Measurements from ENCODE around the gene ANKRD42. TPM values are rescaled to one million over a fixed set of nuclear protein-coding genes. Genes with fewer than 3 reads are reported as not detected.

The ANKRD42 gene
- polyA plus RNA-seq, 3 donors, result 4.3 to 6.2 (median 6.1) TPM

- DNase-seq, result peak in 1 of 3 donors; percentile 33
- H3K4me2 ChIP-seq (replicated peaks; ENCODE audit: extremely low read depth, low read length, poor library complexity, severe bottlenecking), result peak overlapping the region; percentile 83
- peak overlapping the region; percentile 25 to 80 (median 72) for H3K27ac Mint-ChIP-seq
- intact Hi-C loops (cut with micrococcal nuclease), result no loop called here
- peak overlapping the region in 1 of 2 donors; percentile 34 for H3K27ac ChIP-seq (ENCODE audit: low read depth in 1 of 2, low read length in 2 of 2)
- H4K20me1 ChIP-seq (ENCODE audit: insufficient read depth, low read length), result peaks cover 100% of the 10 kb centered on the region
- H3K4me3 ChIP-seq (replicated peaks in 1 of 3; ENCODE audit: low read depth in 2 of 3, low read length in 3 of 3), result no peak overlapping the region
- no peak for TF ChIP-seq CTCF (IDR thresholded peaks at IDR 0.05)
- H3K79me2 ChIP-seq (ENCODE audit: insufficient read depth, low read length), result peaks cover 100% of the 10 kb centered on the region
- peaks cover 52 to 60% of the 10 kb centered on the region in 2 donors for H3K36me3 Mint-ChIP-seq
- H3K9me3 ChIP-seq (replicated peaks in 1 of 2; ENCODE audit: control insufficient read depth in 1 of 2, insufficient read depth in 1 of 2, low read length in 2 of 2), result no peaks in the 10 kb centered on the region
- H3K27me3 Mint-ChIP-seq (ENCODE audit: low read depth in 3 of 3), result no peaks in the 10 kb centered on the region
- WGBS (ENCODE audit: insufficient coverage), result no CpG with 5 or more reads among the region's 2 CpGs
- H3K36me3 ChIP-seq (replicated peaks in 1 of 2; ENCODE audit: control insufficient read depth in 1 of 2, insufficient read depth in 2 of 2, low read length in 2 of 2), result peaks cover 43 to 51% of the 10 kb centered on the region in 2 donors
- peaks cover 25 to 42% of the 10 kb centered on the region in 2 donors for H3K4me1 ChIP-seq (ENCODE audit: control insufficient read depth in 1 of 2, insufficient read depth in 2 of 2, low read length in 2 of 2)
- H2AFZ ChIP-seq (ENCODE audit: insufficient read depth, low read depth, low read length, poor library complexity, severe bottlenecking), result no peak overlapping the region
- no peak overlapping the region for H3K9ac ChIP-seq (ENCODE audit: insufficient read depth, low read length, poor library complexity, severe bottlenecking)
- H3K9me3 Mint-ChIP-seq, result peaks cover 0 to 4% (median 0%) of the 10 kb centered on the region in 7 donors
- H3K4me3 Mint-ChIP-seq, result peak overlapping the region in 1 of 2 donors; percentile 12
- peaks cover 28% of the 10 kb centered on the region for H3K4me1 Mint-ChIP-seq
- H3K27me3 ChIP-seq (ENCODE audit: control insufficient read depth in 2 of 2, insufficient read depth in 2 of 2, low read length in 2 of 2), result no peaks in the 10 kb centered on the region
Measured at GRCh38 chr11:83162377-83162776, 31.1 kb upstream of the ANKRD42 start.

GRCh38 chr11:83166193-83166866 is 27.2 kb upstream of the ANKRD42 start:
- Mint-ChIP-seq H3K27ac (peak overlapping the region in 4 of 7 donors; percentile 6 to 46 (median 26)), H3K9me3 (no peaks in the 10 kb centered on the region), H3K27me3 (ENCODE audit: low read depth in 3 of 3) (no peaks in the 10 kb centered on the region), H3K4me1 (peaks cover 35% of the 10 kb centered on the region), H3K36me3 (peaks cover 70 to 76% of the 10 kb centered on the region in 2 donors), H3K4me3 (no peak overlapping the region)
- no peaks in the 10 kb centered on the region for H3K9me3 ChIP-seq (replicated peaks in 1 of 2; ENCODE audit: control insufficient read depth in 1 of 2, insufficient read depth in 1 of 2, low read length in 2 of 2)
- no peak overlapping the region for H2AFZ ChIP-seq (ENCODE audit: insufficient read depth, low read depth, low read length, poor library complexity, severe bottlenecking)
- H3K9ac ChIP-seq (ENCODE audit: insufficient read depth, low read length, poor library complexity, severe bottlenecking), result no peak overlapping the region
- 100% methylated on average over 1 of the region's 11 CpGs for WGBS (ENCODE audit: insufficient coverage)
- peaks cover 77 to 90% of the 10 kb centered on the region in 2 donors for H3K36me3 ChIP-seq (replicated peaks in 1 of 2; ENCODE audit: control insufficient read depth in 1 of 2, insufficient read depth in 2 of 2, low read length in 2 of 2)
- peak overlapping the region in 1 of 2 donors; percentile 34 for H3K27ac ChIP-seq (ENCODE audit: low read depth in 1 of 2, low read length in 2 of 2)
- H3K27me3 ChIP-seq (ENCODE audit: control insufficient read depth in 2 of 2, insufficient read depth in 2 of 2, low read length in 2 of 2), result no peaks in the 10 kb centered on the region
- peaks cover 100% of the 10 kb centered on the region for H3K79me2 ChIP-seq (ENCODE audit: insufficient read depth, low read length)
- H4K20me1 ChIP-seq (ENCODE audit: insufficient read depth, low read length), result peaks cover 100% of the 10 kb centered on the region
- intact Hi-C loops (cut with micrococcal nuclease), result no loop called here
- H3K4me3 ChIP-seq (replicated peaks in 1 of 3; ENCODE audit: low read depth in 2 of 3, low read length in 3 of 3), result no peak overlapping the region
- H3K4me2 ChIP-seq (replicated peaks; ENCODE audit: extremely low read depth, low read length, poor library complexity, severe bottlenecking), result no peak overlapping the region
- peaks cover 29 to 42% of the 10 kb centered on the region in 2 donors for H3K4me1 ChIP-seq (ENCODE audit: control insufficient read depth in 1 of 2, insufficient read depth in 2 of 2, low read length in 2 of 2)
- no peak for TF ChIP-seq CTCF (IDR thresholded peaks at IDR 0.05)
- DNase-seq, result no peak

Data from CD14-positive monocyte (primary cell).